Measurements from ENCODE around the gene ATPAF1.

GRCh38 chr1:46665983-46666382 is 2.2 kb downstream of the ATPAF1 start:
- TF ChIP-seq, protein P1, sequence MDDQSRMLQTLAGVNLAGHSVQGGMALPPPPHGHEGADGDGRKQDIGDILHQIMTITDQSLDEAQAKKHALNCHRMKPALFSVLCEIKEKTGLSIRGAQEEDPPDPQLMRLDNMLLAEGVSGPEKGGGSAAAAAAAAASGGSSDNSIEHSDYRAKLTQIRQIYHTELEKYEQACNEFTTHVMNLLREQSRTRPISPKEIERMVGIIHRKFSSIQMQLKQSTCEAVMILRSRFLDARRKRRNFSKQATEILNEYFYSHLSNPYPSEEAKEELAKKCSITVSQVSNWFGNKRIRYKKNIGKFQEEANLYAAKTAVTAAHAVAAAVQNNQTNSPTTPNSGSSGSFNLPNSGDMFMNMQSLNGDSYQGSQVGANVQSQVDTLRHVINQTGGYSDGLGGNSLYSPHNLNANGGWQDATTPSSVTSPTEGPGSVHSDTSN (CRISPR knock-in tag; IDR thresholded peaks at IDR 0.05) = no peak
- TF ChIP-seq CTCF (tag by site-specific recombination; IDR thresholded peaks at IDR 0.05) (no peak), TCF7L2 (IDR thresholded peaks at IDR 0.05; ENCODE audit: borderline replicate concordance, low read depth, low read length) (no peak)

All from HEK293 (cell line).